Neutrophil (primary cell): ENCODE measurements around the gene BDH2.

Source experiments
- H3K27ac ChIP-seq: fragments of 200-600 bp; sonication (generic); 2 replicates; pipeline ENCODE4 v1.5.1; 2016; ENCODE audit warnings: mild to moderate bottlenecking, moderate library complexity
- H3K27me3 ChIP-seq: fragments of 200-600 bp; sonication (generic); 2 replicates; pipeline ENCODE4 v1.6.0; 2016; ENCODE audit warnings: mild to moderate bottlenecking
- H3K36me3 ChIP-seq: fragments of 200-600 bp; sonication (generic); 2 replicates; pipeline ENCODE4 v1.5.1; 2017
- H3K4me1 ChIP-seq, 2 experiments: fragments of 200-600 bp in 1 of 2; sonication (generic) in 1 of 2; 1 replicate in 1 of 2; 2 replicates in 1 of 2; pipeline versions ENCODE4 v1.5.1 to v1.6.1; 2013 to 2016; ENCODE audit warnings: low read depth in 1 of 2, low read length in 1 of 2, mild to moderate bottlenecking in 1 of 2, moderate library complexity in 1 of 2; ENCODE audit not compliant: control insufficient read depth in 1 of 2, insufficient read depth in 1 of 2
- H3K4me3 ChIP-seq, 2 experiments: fragments of 200-600 bp in 1 of 2; sonication (generic) in 1 of 2; 1 replicate in 1 of 2; 2 replicates in 1 of 2; pipeline ENCODE4 v1.5.1; 2013 to 2016; ENCODE audit warnings: low read depth in 1 of 2, low read length in 1 of 2, mild to moderate bottlenecking in 1 of 2, moderate library complexity in 1 of 2
- H3K9me3 ChIP-seq: fragments of 200-600 bp; sonication (generic); 2 replicates; pipeline ENCODE4 v1.5.1; 2016
- CTCF ChIP-seq: fragments of 200-600 bp; sonication (generic); IDR thresholded peaks from 2 replicates; pipeline ENCODE4 v1.5.1; 2016; ENCODE audit warnings: antibody characterized with exemption

BDH2 gene

GRCh38 chr4:103099691-103100392, at the start of gene BDH2:
Gene BDH2 (minus strand): TSS chr4:103099834. CDS start chr4:103096254, 3,580 bp downstream.
- no peaks in the 10 kb centered on the region for H3K36me3 ChIP-seq
- no peaks in the 10 kb centered on the region for H3K9me3 ChIP-seq
- H3K4me3 ChIP-seq: peak within 1 kb of the TSS; percentile 28 to 42
- peaks cover 12% of the 10 kb centered on the region in 2 experiments for H3K4me1 ChIP-seq
- peak within 1 kb of the TSS; percentile 27 for H3K27ac ChIP-seq
- H3K27me3 ChIP-seq: no peaks in the 10 kb centered on the region
- peak; percentile 79 for TF ChIP-seq CTCF

- Histone ChIP-seq H3K4me3 (no peak overlapping the region), H3K4me1 (peaks cover 43 to 46% of the 10 kb centered on the region in 2 experiments), H3K9me3 (no peaks in the 10 kb centered on the region), H3K36me3 (no peaks in the 10 kb centered on the region), H3K27me3 (no peaks in the 10 kb centered on the region), H3K27ac (peak overlapping the region; percentile 50)
- TF ChIP-seq CTCF: no peak
Observed at GRCh38 chr4:103144926-103145325, 45.3 kb upstream of the BDH2 start.

GRCh38 chr4:103137446-103137827, 37.8 kb upstream of the BDH2 start:
- no peaks in the 10 kb centered on the region for H3K36me3 ChIP-seq

GRCh38 chr4:103136671-103137445, 37.2 kb upstream of the BDH2 start:
- H3K27me3 ChIP-seq: no peaks in the 10 kb centered on the region
- peaks cover 75 to 82% of the 10 kb centered on the region in 2 experiments for H3K4me1 ChIP-seq
- no peak for TF ChIP-seq CTCF
- H3K4me3 ChIP-seq: peak overlapping the region; percentile 4 to 42
- H3K27ac ChIP-seq: peak overlapping the region; percentile 88
- no peaks in the 10 kb centered on the region for H3K36me3 ChIP-seq
- no peaks in the 10 kb centered on the region for H3K9me3 ChIP-seq

More at GRCh38 chr4:103137446-103137827, 37.8 kb upstream of the BDH2 start:
- peak overlapping the region; percentile 88 for H3K27ac ChIP-seq
- TF ChIP-seq CTCF: no peak
- H3K9me3 ChIP-seq: no peaks in the 10 kb centered on the region
- H3K4me1 ChIP-seq: peaks cover 81 to 88% of the 10 kb centered on the region in 2 experiments
- no peaks in the 10 kb centered on the region for H3K27me3 ChIP-seq
- peak overlapping the region in 1 of 2 experiments; percentile 42 for H3K4me3 ChIP-seq

GRCh38 chr4:103129174-103129573, 29.5 kb upstream of the BDH2 start:
- H3K9me3 ChIP-seq: no peaks in the 10 kb centered on the region
- no peak overlapping the region for H3K4me3 ChIP-seq
- no peak overlapping the region for H3K27ac ChIP-seq
- peaks cover 2 to 5% of the 10 kb centered on the region in 2 experiments for H3K4me1 ChIP-seq
- no peak for TF ChIP-seq CTCF
- no peaks in the 10 kb centered on the region for H3K27me3 ChIP-seq
- H3K36me3 ChIP-seq: no peaks in the 10 kb centered on the region
